Natural killer cell treated with Interleukin-12 subunit alpha and Interleukin-12 subunit beta and Interleukin-15 and Interleukin-18, amount 100 ng/mL, for 72 hours (primary cell): ENCODE results near the gene EYA4. TPM values are rescaled to one million over a fixed set of nuclear protein-coding genes. Genes with fewer than 3 reads are reported as not detected.

ENCODE experiments used
- ATAC-seq, 2 donors: fragments of 150-1000 bp; cut with Tn5 transposase in 1 of 2; sonication (Bioruptor Pico), chemical (Tn5 transposase) in 1 of 2; 2 replicates each; pipeline ENCODE4 v1.10.0; 2021
- DNase-seq: peaks from one replicate; pipeline ENCODE4 v3.0.0; 2022; ENCODE audit warnings: low spot score
- H3K27ac Mint-ChIP-seq, 2 donors: 1 replicate in 1 of 2; 2 replicates in 1 of 2; pipeline ENCODE4 v1.8.0; 2022; ENCODE audit warnings: mixed read lengths in 2 of 2, mild to moderate bottlenecking in 1 of 2, moderate library complexity in 1 of 2
- H3K27me3 Mint-ChIP-seq, 2 donors: 1 replicate in 1 of 2; 2 replicates in 1 of 2; pipeline ENCODE4 v1.8.0; 2022; ENCODE audit warnings: mixed read lengths in 2 of 2
- H3K36me3 Mint-ChIP-seq: one replicate; pipeline ENCODE4 v1.8.0; 2022; ENCODE audit warnings: mixed read lengths
- H3K4me1 Mint-ChIP-seq, 2 donors: 1 replicate in 1 of 2; 2 replicates in 1 of 2; pipeline ENCODE4 v1.8.0; 2022; ENCODE audit warnings: low read depth in 2 of 2, mixed read lengths in 2 of 2, mild to moderate bottlenecking in 1 of 2
- H3K4me3 Mint-ChIP-seq: one replicate; pipeline ENCODE4 v1.8.0; 2022; ENCODE audit warnings: mixed read lengths
- H3K9me3 Mint-ChIP-seq: 2 replicates; pipeline ENCODE4 v1.8.0; 2022; ENCODE audit warnings: mixed read lengths
- total RNA-seq, 2 donors: library from RNA; stranded (reverse); gene quantifications; one replicate each; pipeline ENCODE4 v1.2.3, GENCODE V29; 2022

EYA4 gene
- total RNA-seq, 2 donors from 2014 or later = not detected

- DNase-seq (no peak), ATAC-seq (no peak)
- Mint-ChIP-seq H3K4me3 (no peak overlapping the region), H3K27ac (no peak overlapping the region), H3K4me1 (no peaks in the 10 kb centered on the region), H3K27me3 (no peaks in the 10 kb centered on the region), H3K36me3 (no peaks in the 10 kb centered on the region), H3K9me3 (peaks cover 7% of the 10 kb centered on the region)
These were observed 117.5 kb downstream of the EYA4 start for GRCh38 chr6:133358574-133359150.

DNA sequence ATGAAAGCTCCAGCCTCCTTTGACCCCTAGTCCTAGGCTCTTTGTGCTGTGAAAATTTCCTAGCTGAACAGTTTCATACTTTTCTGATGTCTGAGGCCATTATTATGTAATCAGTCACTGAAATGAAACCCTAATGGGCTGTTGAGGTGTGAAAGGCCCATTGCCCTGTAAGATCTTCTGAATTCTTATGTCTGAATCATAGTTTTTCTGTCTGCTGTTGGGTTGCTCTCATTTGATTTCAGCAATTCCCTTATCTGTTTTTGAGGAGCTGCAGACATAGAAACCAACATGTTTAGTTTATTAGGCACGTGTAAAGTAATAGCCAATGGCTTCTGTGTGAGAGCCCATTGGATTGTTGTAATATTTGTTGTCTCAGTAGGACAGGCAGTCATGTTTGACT, 118.1 kb downstream of the EYA4 start:
- Mint-ChIP-seq H3K4me1 (no peaks in the 10 kb centered on the region), H3K4me3 (no peak overlapping the region), H3K36me3 (no peaks in the 10 kb centered on the region), H3K9me3 (peaks cover 7% of the 10 kb centered on the region), H3K27ac (no peak overlapping the region), H3K27me3 (no peaks in the 10 kb centered on the region)
- ATAC-seq (no peak), DNase-seq (no peak)

- no peak for ATAC-seq
- no peak overlapping the region for H3K4me3 Mint-ChIP-seq
- H3K36me3 Mint-ChIP-seq = no peaks in the 10 kb centered on the region
- DNase-seq = no peak
- peaks cover 7% of the 10 kb centered on the region for H3K9me3 Mint-ChIP-seq
- H3K27ac Mint-ChIP-seq = no peak overlapping the region
- H3K4me1 Mint-ChIP-seq = no peaks in the 10 kb centered on the region
- H3K27me3 Mint-ChIP-seq = no peaks in the 10 kb centered on the region
These were observed 118.6 kb downstream of the EYA4 start for GRCh38 chr6:133359760-133360159.

DNA sequence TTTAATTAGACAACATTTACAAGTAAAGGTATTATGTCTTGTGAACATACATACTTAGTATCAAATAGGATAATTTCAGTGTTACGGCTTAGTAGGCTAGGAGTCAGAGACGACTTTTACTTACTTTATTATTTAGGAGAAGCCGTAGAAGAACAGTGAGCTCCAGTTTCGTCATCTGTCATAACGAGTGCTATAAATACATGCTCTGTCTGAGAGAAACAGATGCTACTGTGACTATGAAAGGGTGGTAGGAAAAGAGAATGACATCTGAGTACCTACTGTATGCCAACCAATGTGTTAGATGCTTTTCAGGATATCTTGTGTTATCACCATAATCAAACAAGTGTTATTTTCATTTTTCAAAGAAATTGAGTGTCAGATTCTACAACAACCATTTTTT, 119.0 kb downstream of the EYA4 start:
- ATAC-seq = no peak
- H3K9me3 Mint-ChIP-seq = peaks cover 7% of the 10 kb centered on the region
- no peaks in the 10 kb centered on the region for H3K4me1 Mint-ChIP-seq
- no peak overlapping the region for H3K4me3 Mint-ChIP-seq
- H3K36me3 Mint-ChIP-seq = no peaks in the 10 kb centered on the region
- H3K27ac Mint-ChIP-seq = no peak overlapping the region
- no peaks in the 10 kb centered on the region for H3K27me3 Mint-ChIP-seq
- DNase-seq = no peak

- Mint-ChIP-seq H3K9me3 (peaks cover 9% of the 10 kb centered on the region), H3K27me3 (no peaks in the 10 kb centered on the region), H3K4me1 (no peaks in the 10 kb centered on the region), H3K27ac (no peak overlapping the region), H3K4me3 (no peak overlapping the region), H3K36me3 (no peaks in the 10 kb centered on the region)
- no peak for ATAC-seq
- no peak for DNase-seq
These were observed 121.7 kb downstream of the EYA4 start for GRCh38 chr6:133362813-133363212.

DNA sequence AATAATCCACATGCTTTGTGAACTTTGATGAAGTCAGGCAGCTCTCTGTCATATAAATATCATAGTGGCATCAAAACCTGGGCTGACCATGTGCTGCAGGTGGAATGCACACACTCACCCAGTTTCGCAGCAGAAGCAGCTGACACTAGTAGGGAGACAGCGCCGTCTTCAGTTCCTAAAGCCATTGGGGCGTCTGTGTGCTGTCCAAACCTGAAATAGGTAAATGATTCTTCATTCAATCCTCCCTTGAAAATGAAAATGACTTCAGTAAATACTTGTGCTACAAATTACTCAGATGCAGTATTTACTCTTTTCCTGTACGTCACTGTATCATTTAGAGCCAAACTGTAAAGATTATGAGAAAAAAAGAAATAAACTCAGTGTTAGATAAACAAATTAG, 127.5 kb downstream of the EYA4 start:
- H3K27ac Mint-ChIP-seq = no peak overlapping the region
- DNase-seq = no peak
- no peaks in the 10 kb centered on the region for H3K36me3 Mint-ChIP-seq
- no peaks in the 10 kb centered on the region for H3K4me1 Mint-ChIP-seq
- ATAC-seq = no peak
- H3K9me3 Mint-ChIP-seq = peaks cover 6% of the 10 kb centered on the region
- H3K27me3 Mint-ChIP-seq = no peaks in the 10 kb centered on the region
- H3K4me3 Mint-ChIP-seq = no peak overlapping the region

- no peak for DNase-seq
- Mint-ChIP-seq H3K4me3 (no peak overlapping the region), H3K4me1 (no peaks in the 10 kb centered on the region), H3K27me3 (no peaks in the 10 kb centered on the region), H3K9me3 (peaks cover 6% of the 10 kb centered on the region), H3K36me3 (no peaks in the 10 kb centered on the region), H3K27ac (no peak overlapping the region)
- no peak for ATAC-seq
These were observed 128.7 kb downstream of the EYA4 start for GRCh38 chr6:133369773-133370272.

DNA sequence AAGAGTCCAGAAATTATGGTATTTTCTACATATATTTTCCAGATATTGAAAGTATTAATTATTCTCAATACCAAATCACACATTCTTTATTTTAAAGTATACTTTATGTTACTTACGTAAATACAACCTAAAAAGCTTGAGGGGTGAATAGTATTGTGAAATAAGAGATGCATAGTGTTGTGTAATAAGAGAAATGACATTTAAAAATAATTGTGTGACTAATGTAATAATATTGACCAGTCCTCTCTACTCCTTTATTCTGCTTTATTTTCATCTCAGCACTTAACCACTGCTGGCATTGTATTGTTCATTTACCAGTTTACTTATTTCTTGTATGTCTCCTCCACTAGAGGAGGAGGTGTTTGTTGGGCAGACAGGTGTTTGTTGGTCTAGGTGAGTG, 135.6 kb downstream of the EYA4 start:
- Mint-ChIP-seq H3K36me3 (no peaks in the 10 kb centered on the region), H3K9me3 (no peaks in the 10 kb centered on the region), H3K4me3 (no peak overlapping the region), H3K27me3 (no peaks in the 10 kb centered on the region), H3K4me1 (no peaks in the 10 kb centered on the region), H3K27ac (no peak overlapping the region)
- DNase-seq (no peak), ATAC-seq (no peak)

GRCh38 chr6:133377219-133377618, 136.1 kb downstream of the EYA4 start:
- Mint-ChIP-seq H3K27ac (no peak overlapping the region), H3K9me3 (no peaks in the 10 kb centered on the region)

GRCh38 chr6:133380047-133380446, 138.9 kb downstream of the EYA4 start:
- DNase-seq = no peak
- Mint-ChIP-seq H3K36me3 (no peaks in the 10 kb centered on the region), H3K9me3 (no peaks in the 10 kb centered on the region), H3K4me3 (no peak overlapping the region), H3K4me1 (no peaks in the 10 kb centered on the region), H3K27ac (no peak overlapping the region), H3K27me3 (no peaks in the 10 kb centered on the region)
- no peak for ATAC-seq

More at GRCh38 chr6:133377219-133377618, 136.1 kb downstream of the EYA4 start:
- H3K36me3 Mint-ChIP-seq = no peaks in the 10 kb centered on the region
- DNase-seq (no peak), ATAC-seq (no peak)
- no peak overlapping the region for H3K4me3 Mint-ChIP-seq
- no peaks in the 10 kb centered on the region for H3K4me1 Mint-ChIP-seq
- no peaks in the 10 kb centered on the region for H3K27me3 Mint-ChIP-seq

GRCh38 chr6:133380723-133381122, 139.6 kb downstream of the EYA4 start:
- Mint-ChIP-seq H3K9me3 (no peaks in the 10 kb centered on the region), H3K27me3 (no peaks in the 10 kb centered on the region), H3K4me3 (no peak overlapping the region), H3K27ac (no peak overlapping the region), H3K4me1 (no peaks in the 10 kb centered on the region), H3K36me3 (no peaks in the 10 kb centered on the region)
- no peak for ATAC-seq
- no peak for DNase-seq

DNA sequence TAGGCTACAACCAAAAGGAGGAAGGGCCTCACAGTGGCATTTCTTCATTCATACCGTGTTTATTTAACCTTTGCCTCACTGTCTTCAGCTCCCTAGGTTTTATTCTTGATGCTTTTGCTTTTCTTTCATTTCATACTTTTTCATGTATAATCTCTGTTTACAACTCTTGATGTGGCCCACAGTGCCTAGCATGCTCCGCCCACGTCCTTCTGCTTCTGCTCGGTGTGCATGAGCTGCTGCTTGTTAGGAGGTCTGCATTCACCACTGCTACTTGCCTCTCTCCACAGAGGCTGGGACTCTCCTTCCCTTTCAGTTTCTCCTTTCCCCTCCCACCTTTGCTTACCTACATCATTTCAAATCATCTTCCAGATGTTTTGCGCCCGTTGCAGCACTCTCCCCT, 147.6 kb downstream of the EYA4 start:
- DNase-seq (no peak), ATAC-seq (no peak)
- Mint-ChIP-seq H3K36me3 (no peaks in the 10 kb centered on the region), H3K9me3 (peaks cover 16% of the 10 kb centered on the region), H3K27ac (no peak overlapping the region), H3K4me1 (no peaks in the 10 kb centered on the region), H3K27me3 (no peaks in the 10 kb centered on the region), H3K4me3 (no peak overlapping the region)

- Mint-ChIP-seq H3K36me3 (no peaks in the 10 kb centered on the region), H3K4me1 (no peaks in the 10 kb centered on the region), H3K4me3 (no peak overlapping the region), H3K27me3 (no peaks in the 10 kb centered on the region), H3K9me3 (peaks cover 16% of the 10 kb centered on the region), H3K27ac (no peak overlapping the region)
- DNase-seq = no peak
- no peak for ATAC-seq
These were observed 149.0 kb downstream of the EYA4 start for GRCh38 chr6:133390168-133390567.

DNA sequence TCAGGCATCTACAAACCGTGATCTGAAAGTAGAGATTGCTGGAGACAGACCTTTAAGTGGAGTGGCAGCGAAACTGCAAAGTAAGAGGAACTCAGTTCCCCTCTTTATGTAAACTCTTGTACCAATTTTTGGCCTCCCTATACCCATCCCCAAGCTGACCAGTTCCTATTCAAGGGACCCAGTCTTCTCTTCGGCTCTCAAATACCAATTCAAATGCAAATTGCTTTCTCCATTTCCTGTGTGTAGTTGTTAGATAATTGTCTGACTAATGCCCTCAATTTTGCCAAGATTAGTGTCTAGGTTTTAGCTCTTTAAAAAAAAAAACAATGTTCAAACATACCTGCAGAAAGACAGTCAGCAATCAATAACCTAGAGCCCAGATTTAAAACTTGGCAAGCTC, 150.9 kb downstream of the EYA4 start:
- no peaks in the 10 kb centered on the region for H3K27me3 Mint-ChIP-seq
- H3K9me3 Mint-ChIP-seq = peaks cover 24% of the 10 kb centered on the region
- no peaks in the 10 kb centered on the region for H3K36me3 Mint-ChIP-seq
- ATAC-seq (no peak), DNase-seq (no peak)
- H3K4me1 Mint-ChIP-seq = no peaks in the 10 kb centered on the region
- no peak overlapping the region for H3K27ac Mint-ChIP-seq
- H3K4me3 Mint-ChIP-seq = no peak overlapping the region

DNA sequence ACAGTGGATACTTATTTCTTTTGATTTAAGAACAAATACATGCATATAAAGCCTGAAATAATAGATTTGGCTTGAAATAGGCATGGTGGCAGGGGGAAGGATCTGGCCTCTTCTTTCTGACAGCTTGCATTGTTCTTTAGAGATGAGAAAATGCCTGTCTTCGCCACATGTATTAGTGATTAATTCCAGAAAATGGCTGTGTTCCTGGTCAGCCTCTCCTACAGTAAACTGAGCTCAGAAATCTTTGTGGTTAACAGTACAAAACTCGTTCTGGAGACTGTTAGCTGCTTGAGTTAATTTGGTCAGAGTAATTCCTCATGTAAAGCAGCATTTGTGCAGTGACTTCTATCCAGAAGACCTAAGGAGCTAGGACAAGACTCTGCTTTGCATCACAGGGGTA, 151.5 kb downstream of the EYA4 start:
- H3K27me3 Mint-ChIP-seq = no peaks in the 10 kb centered on the region
- no peak overlapping the region for H3K27ac Mint-ChIP-seq
- peaks cover 26% of the 10 kb centered on the region for H3K9me3 Mint-ChIP-seq
- ATAC-seq (no peak), DNase-seq (no peak)
- no peaks in the 10 kb centered on the region for H3K36me3 Mint-ChIP-seq
- no peak overlapping the region for H3K4me3 Mint-ChIP-seq
- H3K4me1 Mint-ChIP-seq = no peaks in the 10 kb centered on the region
